Kidney glomerular epithelial cell (primary cell): ENCODE results near the gene KCNH2.
"Not testable (repeated sequence)": the region's sequence is repeated elsewhere in the genome, so short reads cannot be mapped to it uniquely, and the experiment has no call there.

Source experiments
- DNase-seq: peaks from one replicate; lab custom pipeline; 2025; lab: John Stamatoyannopoulos, UW

The KCNH2 gene

GRCh38 chr7:150934045-150934766 is 43.9 kb downstream of the KCNH2 start:
- no peak for DNase-seq

GRCh38 chr7:150931199-150931869 is 46.8 kb downstream of the KCNH2 start:
- no peak for DNase-seq

GRCh38 chr7:150928541-150928940 is 49.6 kb downstream of the KCNH2 start:
- DNase-seq = no peak

GRCh38 chr7:150927956-150928344 is 50.2 kb downstream of the KCNH2 start:
- DNase-seq = no peak

GRCh38 chr7:150927157-150927955 is 50.8 kb downstream of the KCNH2 start:
- DNase-seq = no peak

GRCh38 chr7:150926066-150926465 is 52.1 kb downstream of the KCNH2 start:
- DNase-seq = no peak

GRCh38 chr7:150924369-150924781 is 53.7 kb downstream of the KCNH2 start:
- no peak for DNase-seq

GRCh38 chr7:150923802-150924201 is 54.3 kb downstream of the KCNH2 start:
- no peak for DNase-seq

GRCh38 chr7:150923196-150923595 is 54.9 kb downstream of the KCNH2 start:
- DNase-seq = peak; percentile 9

- no peak for DNase-seq
Observed at GRCh38 chr7:150919160-150919559, 59.0 kb downstream of the KCNH2 start.

- no peak for DNase-seq
Observed at GRCh38 chr7:150918378-150918777, 59.7 kb downstream of the KCNH2 start.

GRCh38 chr7:150917969-150918368 is 60.2 kb downstream of the KCNH2 start:
- DNase-seq = no peak

- DNase-seq = no peak
Observed at GRCh38 chr7:150916670-150917069, 61.5 kb downstream of the KCNH2 start.

GRCh38 chr7:150914966-150915365 is 63.2 kb downstream of the KCNH2 start:
- no peak for DNase-seq

GRCh38 chr7:150914196-150914595 is 63.9 kb downstream of the KCNH2 start:
- no peak for DNase-seq

- no peak for DNase-seq
Observed at GRCh38 chr7:150912427-150912826, 65.7 kb downstream of the KCNH2 start.

- DNase-seq = no peak
Observed at GRCh38 chr7:150911590-150912267, 66.4 kb downstream of the KCNH2 start.

- DNase-seq = no peak
Observed at GRCh38 chr7:150910996-150911422, 67.1 kb downstream of the KCNH2 start.

GRCh38 chr7:150910305-150910995 is 67.7 kb downstream of the KCNH2 start:
- not testable (repeated sequence) for DNase-seq

- no peak for DNase-seq
Observed at GRCh38 chr7:150909200-150909995, 68.7 kb downstream of the KCNH2 start.

GRCh38 chr7:150908173-150908572 is 69.9 kb downstream of the KCNH2 start:
- DNase-seq = no peak
